SK-N-SH (cell line): ENCODE results near the gene CLDN5.
A peak's percentile ranks its signal among the peaks of the same experiment; 100 is the strongest.

Experiments
- CHD2 ChIP-seq: fragments of 150-350 bp; IDR thresholded peaks from 2 replicates; pipeline ENCODE4 v1.6.1; 2018; ENCODE audit warnings: low read length; ENCODE audit not compliant: partially characterized antibody
- EP300 ChIP-seq, 2 experiments: IDR thresholded peaks; 2 replicates each; pipeline versions ENCODE4 v1.4.0 to v1.6.1; 2012; ENCODE audit warnings: borderline replicate concordance in 1 of 2, low read depth in 1 of 2, low read length in 1 of 2
- GATA2 ChIP-seq: sonication (generic); formaldehyde crosslinking; IDR thresholded peaks from 2 replicates; pipeline ENCODE4 v1.5.0; 2020; ENCODE audit warnings: mild to moderate bottlenecking, missing genetic modification reagents
- NFIC ChIP-seq: IDR thresholded peaks from 2 replicates; pipeline ENCODE4 v1.4.0; 2012; ENCODE audit warnings: borderline replicate concordance
- POLR2AphosphoS5 ChIP-seq: IDR thresholded peaks from 2 replicates; pipeline ENCODE4 v1.6.1; 2012; ENCODE audit warnings: low read depth, low read length
- RAD21 ChIP-seq: IDR thresholded peaks from 2 replicates; pipeline ENCODE4 v1.6.1; 2012; ENCODE audit warnings: mild to moderate bottlenecking, low read length
- RXRA ChIP-seq: IDR thresholded peaks from 2 replicates; pipeline ENCODE4 v1.4.0; 2012; ENCODE audit warnings: low read depth, mild to moderate bottlenecking, borderline replicate concordance
- SIN3A ChIP-seq: IDR thresholded peaks from 2 replicates; pipeline ENCODE4 v1.6.1; 2012; ENCODE audit warnings: low read depth, mild to moderate bottlenecking, low read length, moderate library complexity, borderline replicate concordance
- TF ChIP-seq, protein P1 (sequence below): fragments of 200-600 bp; sonication (generic); IDR thresholded peaks from 2 replicates; pipeline ENCODE4 v1.6.1; 2017; ENCODE audit warnings: antibody characterized with exemption, mild to moderate bottlenecking, moderate library complexity
- TF ChIP-seq, protein P2 (sequence below): IDR thresholded peaks from 2 replicates; pipeline ENCODE4 v1.4.0; 2012; ENCODE audit warnings: low read depth, borderline replicate concordance
- TF ChIP-seq, protein P3 (sequence below): IDR thresholded peaks from 2 replicates; pipeline ENCODE4; 2012
- TF ChIP-seq, protein P4 (sequence below): IDR thresholded peaks from 2 replicates; pipeline ENCODE4 v1.6.1; 2012; ENCODE audit warnings: mild to moderate bottlenecking, low read depth, low read length, moderate library complexity

DNA sequence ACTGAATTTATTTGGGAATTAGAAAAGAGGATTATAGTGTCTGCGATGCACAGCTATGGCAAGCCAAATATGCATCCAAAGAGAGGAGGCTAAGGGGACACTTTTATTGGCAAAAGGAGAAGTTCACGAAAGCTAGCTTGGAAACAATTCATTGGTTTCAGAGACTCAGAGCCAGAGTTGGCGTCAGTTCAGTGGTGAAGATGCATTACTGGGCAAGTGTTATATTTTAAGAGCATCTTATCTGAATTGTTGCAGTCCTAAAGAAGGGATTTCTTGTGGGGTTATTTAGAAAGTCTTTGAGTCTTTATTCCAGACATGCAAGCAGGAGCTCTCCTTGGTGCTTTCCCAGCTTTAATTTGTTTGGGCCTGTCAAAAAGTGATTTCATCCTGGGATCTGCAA, 15.0 kb downstream of the CLDN5 start:
- TF ChIP-seq POLR2AphosphoS5, result no peak
- TF ChIP-seq RAD21, result no peak
- TF ChIP-seq SIN3A, result no peak
- no peak for TF ChIP-seq GATA2 (CRISPR knock-in tag)
- TF ChIP-seq, protein P1, sequence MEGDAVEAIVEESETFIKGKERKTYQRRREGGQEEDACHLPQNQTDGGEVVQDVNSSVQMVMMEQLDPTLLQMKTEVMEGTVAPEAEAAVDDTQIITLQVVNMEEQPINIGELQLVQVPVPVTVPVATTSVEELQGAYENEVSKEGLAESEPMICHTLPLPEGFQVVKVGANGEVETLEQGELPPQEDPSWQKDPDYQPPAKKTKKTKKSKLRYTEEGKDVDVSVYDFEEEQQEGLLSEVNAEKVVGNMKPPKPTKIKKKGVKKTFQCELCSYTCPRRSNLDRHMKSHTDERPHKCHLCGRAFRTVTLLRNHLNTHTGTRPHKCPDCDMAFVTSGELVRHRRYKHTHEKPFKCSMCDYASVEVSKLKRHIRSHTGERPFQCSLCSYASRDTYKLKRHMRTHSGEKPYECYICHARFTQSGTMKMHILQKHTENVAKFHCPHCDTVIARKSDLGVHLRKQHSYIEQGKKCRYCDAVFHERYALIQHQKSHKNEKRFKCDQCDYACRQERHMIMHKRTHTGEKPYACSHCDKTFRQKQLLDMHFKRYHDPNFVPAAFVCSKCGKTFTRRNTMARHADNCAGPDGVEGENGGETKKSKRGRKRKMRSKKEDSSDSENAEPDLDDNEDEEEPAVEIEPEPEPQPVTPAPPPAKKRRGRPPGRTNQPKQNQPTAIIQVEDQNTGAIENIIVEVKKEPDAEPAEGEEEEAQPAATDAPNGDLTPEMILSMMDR, result no peak
- no peak for TF ChIP-seq RXRA
- TF ChIP-seq, protein P2, sequence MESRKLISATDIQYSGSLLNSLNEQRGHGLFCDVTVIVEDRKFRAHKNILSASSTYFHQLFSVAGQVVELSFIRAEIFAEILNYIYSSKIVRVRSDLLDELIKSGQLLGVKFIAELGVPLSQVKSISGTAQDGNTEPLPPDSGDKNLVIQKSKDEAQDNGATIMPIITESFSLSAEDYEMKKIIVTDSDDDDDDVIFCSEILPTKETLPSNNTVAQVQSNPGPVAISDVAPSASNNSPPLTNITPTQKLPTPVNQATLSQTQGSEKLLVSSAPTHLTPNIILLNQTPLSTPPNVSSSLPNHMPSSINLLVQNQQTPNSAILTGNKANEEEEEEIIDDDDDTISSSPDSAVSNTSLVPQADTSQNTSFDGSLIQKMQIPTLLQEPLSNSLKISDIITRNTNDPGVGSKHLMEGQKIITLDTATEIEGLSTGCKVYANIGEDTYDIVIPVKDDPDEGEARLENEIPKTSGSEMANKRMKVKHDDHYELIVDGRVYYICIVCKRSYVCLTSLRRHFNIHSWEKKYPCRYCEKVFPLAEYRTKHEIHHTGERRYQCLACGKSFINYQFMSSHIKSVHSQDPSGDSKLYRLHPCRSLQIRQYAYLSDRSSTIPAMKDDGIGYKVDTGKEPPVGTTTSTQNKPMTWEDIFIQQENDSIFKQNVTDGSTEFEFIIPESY, result no peak
- TF ChIP-seq, protein P3, sequence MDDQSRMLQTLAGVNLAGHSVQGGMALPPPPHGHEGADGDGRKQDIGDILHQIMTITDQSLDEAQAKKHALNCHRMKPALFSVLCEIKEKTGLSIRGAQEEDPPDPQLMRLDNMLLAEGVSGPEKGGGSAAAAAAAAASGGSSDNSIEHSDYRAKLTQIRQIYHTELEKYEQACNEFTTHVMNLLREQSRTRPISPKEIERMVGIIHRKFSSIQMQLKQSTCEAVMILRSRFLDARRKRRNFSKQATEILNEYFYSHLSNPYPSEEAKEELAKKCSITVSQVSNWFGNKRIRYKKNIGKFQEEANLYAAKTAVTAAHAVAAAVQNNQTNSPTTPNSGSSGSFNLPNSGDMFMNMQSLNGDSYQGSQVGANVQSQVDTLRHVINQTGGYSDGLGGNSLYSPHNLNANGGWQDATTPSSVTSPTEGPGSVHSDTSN, result no peak
- no peak for TF ChIP-seq EP300 (IDR thresholded peaks at IDR 0.05; ENCODE audit: borderline replicate concordance in 1 of 2, low read depth in 1 of 2, low read length in 1 of 2)
- TF ChIP-seq NFIC, result no peak
- no peak for TF ChIP-seq CHD2
- TF ChIP-seq, protein P4, sequence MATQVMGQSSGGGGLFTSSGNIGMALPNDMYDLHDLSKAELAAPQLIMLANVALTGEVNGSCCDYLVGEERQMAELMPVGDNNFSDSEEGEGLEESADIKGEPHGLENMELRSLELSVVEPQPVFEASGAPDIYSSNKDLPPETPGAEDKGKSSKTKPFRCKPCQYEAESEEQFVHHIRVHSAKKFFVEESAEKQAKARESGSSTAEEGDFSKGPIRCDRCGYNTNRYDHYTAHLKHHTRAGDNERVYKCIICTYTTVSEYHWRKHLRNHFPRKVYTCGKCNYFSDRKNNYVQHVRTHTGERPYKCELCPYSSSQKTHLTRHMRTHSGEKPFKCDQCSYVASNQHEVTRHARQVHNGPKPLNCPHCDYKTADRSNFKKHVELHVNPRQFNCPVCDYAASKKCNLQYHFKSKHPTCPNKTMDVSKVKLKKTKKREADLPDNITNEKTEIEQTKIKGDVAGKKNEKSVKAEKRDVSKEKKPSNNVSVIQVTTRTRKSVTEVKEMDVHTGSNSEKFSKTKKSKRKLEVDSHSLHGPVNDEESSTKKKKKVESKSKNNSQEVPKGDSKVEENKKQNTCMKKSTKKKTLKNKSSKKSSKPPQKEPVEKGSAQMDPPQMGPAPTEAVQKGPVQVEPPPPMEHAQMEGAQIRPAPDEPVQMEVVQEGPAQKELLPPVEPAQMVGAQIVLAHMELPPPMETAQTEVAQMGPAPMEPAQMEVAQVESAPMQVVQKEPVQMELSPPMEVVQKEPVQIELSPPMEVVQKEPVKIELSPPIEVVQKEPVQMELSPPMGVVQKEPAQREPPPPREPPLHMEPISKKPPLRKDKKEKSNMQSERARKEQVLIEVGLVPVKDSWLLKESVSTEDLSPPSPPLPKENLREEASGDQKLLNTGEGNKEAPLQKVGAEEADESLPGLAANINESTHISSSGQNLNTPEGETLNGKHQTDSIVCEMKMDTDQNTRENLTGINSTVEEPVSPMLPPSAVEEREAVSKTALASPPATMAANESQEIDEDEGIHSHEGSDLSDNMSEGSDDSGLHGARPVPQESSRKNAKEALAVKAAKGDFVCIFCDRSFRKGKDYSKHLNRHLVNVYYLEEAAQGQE, result peak; percentile 39; the same call in 1 of the 2 replicates
